DND-41 (cell line): Measurements from ENCODE around the gene LRP6.

ENCODE experiments used
- ATAC-seq: fragments of 200-7000 bp; cut with Tn5 transposase; 3 replicates; pipeline ENCODE4 v1.9.1; 2021; ENCODE audit warnings: low read depth; ENCODE audit not compliant: insufficient read depth
- DNase-seq: peaks from one replicate; pipeline ENCODE4 v3.0.0-alpha.2; 2020
- H2AFZ ChIP-seq: 2 replicates; pipeline ENCODE4 v1.6.0; 2012; ENCODE audit warnings: low read depth, low read length
- H3K27ac ChIP-seq: 2 replicates; pipeline ENCODE4 v1.5.1; 2012; ENCODE audit warnings: low read length, inconsistent platforms
- H3K27me3 ChIP-seq: fragments of 200-600 bp; sonication (generic); 2 replicates; pipeline ENCODE4 v1.6.0; 2012; ENCODE audit warnings: low read length, mild to moderate bottlenecking, inconsistent platforms; ENCODE audit not compliant: insufficient read depth, poor library complexity
- H3K36me3 ChIP-seq: 2 replicates; pipeline ENCODE4 v1.5.1; 2012; ENCODE audit warnings: low read length, inconsistent platforms; ENCODE audit not compliant: insufficient read depth
- H3K4me1 ChIP-seq: 2 replicates; pipeline ENCODE4 v1.5.1; 2012; ENCODE audit warnings: mild to moderate bottlenecking, low read length; ENCODE audit not compliant: insufficient read depth
- H3K4me2 ChIP-seq: 2 replicates; pipeline ENCODE4 v1.6.0; 2012; ENCODE audit warnings: mild to moderate bottlenecking, moderate library complexity, low read length, inconsistent platforms; ENCODE audit not compliant: insufficient read depth
- H3K4me3 ChIP-seq, 2 experiments: fragments of 200-600 bp in 1 of 2; shearing (Covaris generic) in 1 of 2; 2 replicates each; pipeline ENCODE4 v1.5.1; 2012 to 2016; ENCODE audit warnings: inconsistent platforms in 2 of 2, low read length in 2 of 2, mild to moderate bottlenecking in 2 of 2, low read depth in 1 of 2, moderate library complexity in 1 of 2
- H3K79me2 ChIP-seq: 2 replicates; pipeline ENCODE4 v1.6.0; 2012; ENCODE audit warnings: low read length, inconsistent platforms; ENCODE audit not compliant: insufficient read depth
- H3K9ac ChIP-seq: 2 replicates; pipeline ENCODE4 v1.6.0; 2012; ENCODE audit warnings: low read depth, mild to moderate bottlenecking, inconsistent platforms, low read length, moderate library complexity
- H3K9me3 ChIP-seq: 2 replicates; pipeline ENCODE4 v1.5.1; 2012; ENCODE audit warnings: low read length, moderate library complexity, mild to moderate bottlenecking, inconsistent platforms; ENCODE audit not compliant: insufficient read depth, severe bottlenecking
- H4K20me1 ChIP-seq: 2 replicates; pipeline ENCODE4 v1.6.0; 2012; ENCODE audit warnings: low read length; ENCODE audit not compliant: insufficient read depth
- EZH2 ChIP-seq: IDR thresholded peaks from 3 replicates; pipeline ENCODE4 v1.6.1; 2012; ENCODE audit warnings: borderline replicate concordance, low read depth, mild to moderate bottlenecking, moderate library complexity, low read length, inconsistent platforms; ENCODE audit not compliant: severe bottlenecking
- TF ChIP-seq, protein P1 (sequence below): IDR thresholded peaks from 2 replicates; pipeline ENCODE4 v1.5.1; 2012; ENCODE audit warnings: borderline replicate concordance, low read length, moderate library complexity, mild to moderate bottlenecking; ENCODE audit not compliant: poor library complexity, severe bottlenecking; ENCODE audit errors: extremely low read depth

The LRP6 gene

DNA sequence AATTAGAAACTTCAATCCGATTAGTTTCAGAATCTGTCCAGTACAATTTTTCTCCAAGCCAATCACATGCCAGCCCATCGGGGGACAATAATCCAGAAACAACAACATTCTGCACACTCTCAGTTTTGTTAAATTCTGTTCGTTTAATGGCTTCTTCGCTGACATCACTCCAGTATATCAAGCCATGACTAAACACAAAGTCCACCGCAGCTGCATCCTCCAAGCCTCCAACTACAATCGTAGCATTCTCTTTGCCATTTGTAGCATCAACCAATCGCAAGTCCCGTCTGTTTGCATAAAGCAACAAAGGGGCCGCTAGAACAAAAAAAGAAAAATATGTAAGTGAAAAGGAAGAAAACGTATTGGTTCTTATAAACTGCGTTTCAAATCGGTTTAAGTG, 22.5 kb downstream of the LRP6 start:
- TF ChIP-seq, protein P1, sequence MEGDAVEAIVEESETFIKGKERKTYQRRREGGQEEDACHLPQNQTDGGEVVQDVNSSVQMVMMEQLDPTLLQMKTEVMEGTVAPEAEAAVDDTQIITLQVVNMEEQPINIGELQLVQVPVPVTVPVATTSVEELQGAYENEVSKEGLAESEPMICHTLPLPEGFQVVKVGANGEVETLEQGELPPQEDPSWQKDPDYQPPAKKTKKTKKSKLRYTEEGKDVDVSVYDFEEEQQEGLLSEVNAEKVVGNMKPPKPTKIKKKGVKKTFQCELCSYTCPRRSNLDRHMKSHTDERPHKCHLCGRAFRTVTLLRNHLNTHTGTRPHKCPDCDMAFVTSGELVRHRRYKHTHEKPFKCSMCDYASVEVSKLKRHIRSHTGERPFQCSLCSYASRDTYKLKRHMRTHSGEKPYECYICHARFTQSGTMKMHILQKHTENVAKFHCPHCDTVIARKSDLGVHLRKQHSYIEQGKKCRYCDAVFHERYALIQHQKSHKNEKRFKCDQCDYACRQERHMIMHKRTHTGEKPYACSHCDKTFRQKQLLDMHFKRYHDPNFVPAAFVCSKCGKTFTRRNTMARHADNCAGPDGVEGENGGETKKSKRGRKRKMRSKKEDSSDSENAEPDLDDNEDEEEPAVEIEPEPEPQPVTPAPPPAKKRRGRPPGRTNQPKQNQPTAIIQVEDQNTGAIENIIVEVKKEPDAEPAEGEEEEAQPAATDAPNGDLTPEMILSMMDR = no peak
- no peak for TF ChIP-seq EZH2
- Histone ChIP-seq H4K20me1 (no peaks in the 10 kb centered on the region; the same call in 1 of the 2 replicates), H3K79me2 (no peaks in the 10 kb centered on the region)

DNA sequence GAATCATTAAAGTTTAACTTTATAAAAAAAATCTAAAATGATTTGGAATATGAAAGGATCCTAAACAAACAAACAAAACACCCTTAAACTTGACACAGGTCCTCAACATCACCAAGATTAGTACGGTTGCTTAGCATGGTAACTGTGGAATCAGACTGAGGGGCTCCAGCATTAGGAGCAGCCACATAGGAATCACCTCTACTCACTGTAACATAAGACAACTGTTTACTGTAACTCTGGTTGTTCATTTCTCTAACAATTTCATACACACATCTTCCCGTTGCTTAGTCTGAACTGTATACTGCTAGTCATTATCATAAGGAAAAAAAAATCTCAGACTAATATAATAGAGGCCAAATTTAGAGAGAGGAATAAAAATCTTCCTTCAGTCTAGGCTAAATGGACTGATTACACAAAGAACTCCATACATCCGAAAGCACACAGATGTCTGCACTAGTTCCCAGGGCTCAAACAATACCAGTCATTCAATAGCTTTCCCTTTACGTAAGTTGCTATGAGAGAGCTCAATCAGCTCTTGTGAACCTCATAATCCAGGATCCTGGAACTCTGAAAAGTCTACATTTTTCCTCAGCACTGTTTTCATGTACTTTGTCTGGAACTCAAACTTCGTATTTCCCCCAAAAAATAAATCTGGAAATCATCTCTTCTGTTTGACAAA, 26.0 kb downstream of the LRP6 start:
- H3K36me3 ChIP-seq = peaks cover 7% of the 10 kb centered on the region; the same call in 1 of the 2 replicates
- H3K4me3 ChIP-seq = no peak overlapping the region
- no peaks in the 10 kb centered on the region for H3K4me1 ChIP-seq
- no peak for ATAC-seq
- no peaks in the 10 kb centered on the region for H3K9me3 ChIP-seq
- no peak overlapping the region for H3K9ac ChIP-seq
- no peak overlapping the region for H3K27ac ChIP-seq
- H4K20me1 ChIP-seq = peaks cover 4% of the 10 kb centered on the region; the same call in 1 of the 2 replicates
- TF ChIP-seq EZH2 = no peak
- TF ChIP-seq, protein P1 = no peak
- no peak overlapping the region for H3K4me2 ChIP-seq
- peaks cover 13% of the 10 kb centered on the region for H3K79me2 ChIP-seq
- no peaks in the 10 kb centered on the region for H3K27me3 ChIP-seq
- DNase-seq = no peak
- H2AFZ ChIP-seq = no peak overlapping the region

More for the DNA sequence above, 22.5 kb downstream of the LRP6 start:
- Histone ChIP-seq H3K9me3 (no peaks in the 10 kb centered on the region), H3K4me2 (no peak overlapping the region), H3K4me3 (no peak overlapping the region), H3K27ac (no peak overlapping the region), H2AFZ (no peak overlapping the region), H3K27me3 (no peaks in the 10 kb centered on the region), H3K36me3 (peaks cover 7% of the 10 kb centered on the region; the same call in 1 of the 2 replicates), H3K9ac (no peak overlapping the region), H3K4me1 (no peaks in the 10 kb centered on the region)
- DNase-seq = no peak
- ATAC-seq = no peak

DNA sequence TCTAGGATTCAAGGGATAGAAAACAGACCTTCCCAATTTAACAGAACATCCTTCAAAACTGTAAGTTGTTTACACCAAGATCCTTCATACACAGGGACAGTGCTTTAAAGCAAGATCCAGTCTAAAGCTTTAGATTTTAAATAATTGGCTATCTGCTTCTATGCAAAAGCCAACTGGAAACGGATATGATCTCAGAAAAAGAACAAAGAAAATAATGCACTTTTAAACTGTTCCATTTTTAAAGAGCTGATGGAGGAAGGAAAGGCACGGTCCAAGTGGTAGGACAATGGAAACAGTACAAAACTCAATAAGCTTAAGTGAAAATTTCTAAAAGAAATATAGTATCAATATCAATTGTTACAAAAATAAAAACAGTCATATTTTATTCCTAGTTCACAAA, 27.7 kb downstream of the LRP6 start:
- Histone ChIP-seq H2AFZ (no peak overlapping the region), H3K79me2 (peaks cover 15% of the 10 kb centered on the region)
- no peak for DNase-seq

More for the DNA sequence above, 27.7 kb downstream of the LRP6 start:
- Histone ChIP-seq H4K20me1 (peaks cover 4% of the 10 kb centered on the region; the same call in 1 of the 2 replicates), H3K9me3 (no peaks in the 10 kb centered on the region), H3K27ac (no peak overlapping the region), H3K4me2 (no peak overlapping the region), H3K36me3 (peaks cover 6% of the 10 kb centered on the region; the same call in 1 of the 2 replicates), H3K27me3 (no peaks in the 10 kb centered on the region), H3K9ac (no peak overlapping the region), H3K4me1 (no peaks in the 10 kb centered on the region), H3K4me3 (no peak overlapping the region)
- no peak for ATAC-seq
- TF ChIP-seq, protein P1 = no peak
- TF ChIP-seq EZH2 = no peak
